ENCODE measurements around the gene TGFB1. TPM values are rescaled to one million over a fixed set of nuclear protein-coding genes. Genes with fewer than 3 reads are reported as not detected.
A peak's percentile ranks its signal among the peaks of the same experiment; 100 is the strongest.

Gene TGFB1
- total and polyA plus RNA-seq, 2 of the 13 experiments (the other 11 are each of a cell fraction or from before 2014, with no cell fraction given) = 4.1 to 5.4 TPM

GRCh38 chr19:41376241-41376997 lies 22.7 kb upstream of the TGFB1 start, which contains the start of gene TMEM91 (continued):
- TF ChIP-seq AGO2 (optimal IDR thresholded peaks at IDR 0.05; ENCODE audit: low read depth, low read length) = peak; percentile 97
- no peak for TF ChIP-seq SMARCE1 (IDR thresholded peaks at IDR 0.05; ENCODE audit: borderline replicate concordance)
- peak; percentile 41; the same call in 1 of the 2 replicates for TF ChIP-seq THAP11 (CRISPR knock-in tag; IDR thresholded peaks at IDR 0.05)
- peak; percentile 84; the same call in 1 of the 2 replicates for TF ChIP-seq ZBTB7A (CRISPR knock-in tag; IDR thresholded peaks at IDR 0.05)
- peak; percentile 22; the same call in 1 of the 2 replicates for TF ChIP-seq UBTF (CRISPR knock-in tag; IDR thresholded peaks at IDR 0.05)
- no peak for TF ChIP-seq HMGA1 (CRISPR knock-in tag; conservative IDR thresholded peaks at IDR 0.05)
- peak; percentile 43; the same call in 1 of the 2 replicates for TF ChIP-seq ELF3 (CRISPR knock-in tag; IDR thresholded peaks at IDR 0.05)
- TF ChIP-seq KLF15 (CRISPR knock-in tag; IDR thresholded peaks at IDR 0.05; ENCODE audit: borderline replicate concordance) = no peak
- TF ChIP-seq ATF6 (CRISPR knock-in tag; conservative IDR thresholded peaks at IDR 0.05) = no peak
- TF ChIP-seq MED1 (CRISPR knock-in tag; IDR thresholded peaks at IDR 0.05) = no peak
- TF ChIP-seq HNRNPLL (IDR thresholded peaks at IDR 0.05; ENCODE audit: low read depth, low read length, poor library complexity, severe bottlenecking) = peak; percentile 61
- no peak for TF ChIP-seq ZFP62 (CRISPR knock-in tag; IDR thresholded peaks at IDR 0.05)
- peak; percentile 17; the same call in 1 of the 2 replicates for TF ChIP-seq ZNF160 (CRISPR knock-in tag; IDR thresholded peaks at IDR 0.05)
- no peak for TF ChIP-seq MBNL3 (CRISPR knock-in tag; conservative IDR thresholded peaks at IDR 0.05)
- peak; percentile 61; the same call in 1 of the 2 replicates for TF ChIP-seq ZNF607 (CRISPR knock-in tag; IDR thresholded peaks at IDR 0.05; ENCODE audit: borderline replicate concordance)

Measured in HepG2 (cell line).